NCI-H1694 treated with DMSO at 0.1 percent for 48 hours (cell line): ENCODE data around the gene CLGN.
"Not testable (repeated sequence)": the region's sequence is repeated elsewhere in the genome, so short reads cannot be mapped to it uniquely, and the experiment has no call there.

ENCODE experiments used
- DNase-seq: peaks from one replicate; lab custom pipeline; 2025; lab: John Stamatoyannopoulos, UW

The CLGN gene, protein sequence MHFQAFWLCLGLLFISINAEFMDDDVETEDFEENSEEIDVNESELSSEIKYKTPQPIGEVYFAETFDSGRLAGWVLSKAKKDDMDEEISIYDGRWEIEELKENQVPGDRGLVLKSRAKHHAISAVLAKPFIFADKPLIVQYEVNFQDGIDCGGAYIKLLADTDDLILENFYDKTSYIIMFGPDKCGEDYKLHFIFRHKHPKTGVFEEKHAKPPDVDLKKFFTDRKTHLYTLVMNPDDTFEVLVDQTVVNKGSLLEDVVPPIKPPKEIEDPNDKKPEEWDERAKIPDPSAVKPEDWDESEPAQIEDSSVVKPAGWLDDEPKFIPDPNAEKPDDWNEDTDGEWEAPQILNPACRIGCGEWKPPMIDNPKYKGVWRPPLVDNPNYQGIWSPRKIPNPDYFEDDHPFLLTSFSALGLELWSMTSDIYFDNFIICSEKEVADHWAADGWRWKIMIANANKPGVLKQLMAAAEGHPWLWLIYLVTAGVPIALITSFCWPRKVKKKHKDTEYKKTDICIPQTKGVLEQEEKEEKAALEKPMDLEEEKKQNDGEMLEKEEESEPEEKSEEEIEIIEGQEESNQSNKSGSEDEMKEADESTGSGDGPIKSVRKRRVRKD

DNA sequence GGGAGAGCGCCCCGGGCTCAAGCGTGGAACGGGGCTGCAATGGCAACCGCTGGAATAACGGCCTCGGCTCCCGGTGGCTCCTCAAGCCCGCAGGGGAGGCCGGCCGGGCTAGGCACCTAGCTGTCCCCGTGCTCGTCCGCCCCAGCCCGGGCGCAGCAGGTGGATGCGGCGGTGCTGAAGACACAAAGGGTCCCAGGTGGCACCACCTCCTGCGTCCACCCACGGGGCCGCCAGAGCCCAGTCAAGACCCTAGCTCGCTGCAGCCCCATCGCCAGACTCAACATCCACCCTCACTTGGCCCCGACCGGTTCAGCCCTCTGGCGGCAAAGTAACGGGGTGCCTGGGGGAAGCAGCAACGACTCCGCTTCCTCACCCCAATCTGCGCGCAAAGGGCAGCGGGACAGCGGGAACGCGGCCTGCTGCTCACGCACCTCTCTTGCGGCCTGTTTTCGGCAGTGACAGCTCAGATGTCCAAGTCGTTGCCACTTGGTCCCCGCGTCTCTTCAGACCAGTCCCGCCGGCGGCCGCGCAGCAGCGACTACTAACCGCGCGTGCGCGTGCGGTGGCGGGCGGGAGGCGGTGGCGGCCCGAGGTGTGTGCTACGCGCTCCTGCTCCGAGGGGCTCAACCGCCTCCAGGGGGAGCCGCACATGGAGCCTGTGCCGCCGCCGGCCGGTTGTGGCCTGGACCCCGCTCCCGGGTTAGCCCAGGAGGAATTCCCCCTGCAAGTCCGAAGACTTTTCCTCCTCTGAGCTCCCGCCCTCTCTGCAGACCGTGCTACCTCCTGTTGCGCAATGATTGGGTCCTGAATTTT lies at the start of gene CLGN:
TSS of gene CLGN (minus strand) at position 543 of the 813 bp plus-strand sequence. CDS start 14,570 bp downstream, outside the sequence.
- peak; percentile 66 for DNase-seq

DNA sequence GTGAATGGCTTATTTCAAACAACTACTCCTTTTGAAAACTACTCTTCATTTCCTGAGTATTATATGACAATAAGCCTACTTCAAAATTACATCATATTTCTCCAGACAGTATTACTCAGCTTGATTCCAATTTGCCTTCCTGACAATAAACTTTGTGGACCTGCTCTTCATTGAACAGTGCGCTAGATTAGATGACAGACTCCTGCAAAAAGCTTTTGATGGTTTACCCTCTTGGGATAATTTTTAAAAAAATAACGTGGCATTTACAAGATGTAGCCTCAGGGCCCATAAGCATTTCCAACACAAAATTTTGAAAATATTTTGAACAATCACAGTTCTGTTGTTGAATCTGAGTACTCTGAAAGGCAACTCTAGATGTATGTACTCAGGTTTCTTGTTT lies 44.7 kb upstream of the CLGN start:
- no peak for DNase-seq

DNA sequence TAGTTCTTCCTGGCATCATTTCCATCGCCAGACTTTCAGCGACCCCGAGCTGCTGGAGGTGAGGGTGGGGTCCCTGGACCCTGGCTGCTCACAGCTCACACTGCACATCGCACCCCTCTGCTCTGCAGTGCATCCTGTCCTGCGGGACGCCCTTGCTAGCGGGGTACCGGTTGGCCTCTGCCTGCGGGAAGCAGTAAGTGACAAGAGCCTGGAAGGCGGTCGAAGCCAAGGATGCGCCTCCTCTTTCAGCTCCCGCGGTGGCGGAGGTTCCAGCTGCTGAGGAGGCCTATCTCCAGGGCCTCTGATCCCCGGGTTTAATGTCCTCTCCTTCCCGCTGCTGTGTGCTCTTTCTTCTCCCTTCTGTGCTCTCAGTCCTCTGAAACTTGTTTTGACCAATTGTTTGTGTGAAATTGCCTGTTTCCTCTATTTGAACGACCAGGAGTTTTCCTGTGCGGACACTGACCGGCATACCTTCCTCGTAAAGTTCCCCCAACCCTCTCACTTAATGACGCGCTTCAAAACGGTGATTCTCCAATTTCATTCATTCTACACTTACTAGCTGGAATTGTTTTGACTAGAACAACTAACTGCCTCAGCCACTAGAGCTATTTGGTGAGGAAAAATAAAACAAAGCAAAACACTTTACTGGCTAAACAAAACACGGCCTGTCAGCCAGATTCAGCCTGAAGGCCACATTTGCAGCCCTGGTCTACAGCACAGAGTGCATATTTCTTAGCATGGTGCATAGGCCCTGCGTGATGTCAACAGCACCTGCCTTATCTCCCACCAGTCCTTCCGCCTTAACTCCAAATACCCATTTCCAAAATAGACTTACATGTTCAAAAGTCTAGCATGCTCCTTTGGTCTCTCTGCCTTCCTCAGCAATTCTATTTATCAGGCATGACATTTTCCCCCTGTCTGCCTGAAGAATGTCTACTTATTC lies 42.6 kb upstream of the CLGN start:
- DNase-seq, result no peak

DNA sequence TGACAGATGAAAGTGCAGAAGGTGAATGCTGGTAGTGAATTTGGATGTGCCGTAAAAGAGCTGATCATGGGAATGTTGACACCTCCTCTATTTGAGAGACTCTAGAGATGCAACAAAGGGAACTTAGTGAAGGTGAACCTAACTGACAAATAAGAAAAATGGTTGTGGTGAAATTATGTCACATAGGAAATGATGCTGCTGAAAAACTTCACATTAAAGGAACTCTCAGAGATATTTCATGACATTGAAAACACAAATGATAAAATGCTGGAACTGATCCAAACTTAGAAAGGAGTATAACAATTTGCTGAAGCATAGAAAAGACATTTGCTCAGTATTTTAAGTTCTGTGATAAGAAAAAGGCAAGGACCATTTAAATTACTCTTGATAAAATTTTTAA lies 38.7 kb upstream of the CLGN start:
- DNase-seq, result no peak

DNA sequence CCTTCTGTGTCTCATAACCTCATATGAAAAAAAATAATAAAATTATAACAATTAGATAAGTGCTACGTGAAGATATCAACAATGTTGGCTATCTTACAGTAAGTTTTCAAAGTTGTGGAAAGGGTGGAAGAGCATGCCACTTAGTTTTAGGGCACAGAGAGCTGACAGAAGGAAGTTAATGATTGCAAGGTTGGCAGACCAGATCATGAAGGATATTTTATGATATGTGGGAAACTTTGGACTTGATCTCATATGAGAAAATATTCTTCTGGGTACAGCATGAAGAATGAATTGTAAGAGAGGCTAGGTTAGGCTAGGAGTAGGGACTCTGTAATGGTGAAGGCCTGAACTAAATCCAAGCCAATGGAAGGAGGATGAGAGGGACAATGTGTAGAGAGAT lies 36.2 kb upstream of the CLGN start:
- DNase-seq, result no peak

DNA sequence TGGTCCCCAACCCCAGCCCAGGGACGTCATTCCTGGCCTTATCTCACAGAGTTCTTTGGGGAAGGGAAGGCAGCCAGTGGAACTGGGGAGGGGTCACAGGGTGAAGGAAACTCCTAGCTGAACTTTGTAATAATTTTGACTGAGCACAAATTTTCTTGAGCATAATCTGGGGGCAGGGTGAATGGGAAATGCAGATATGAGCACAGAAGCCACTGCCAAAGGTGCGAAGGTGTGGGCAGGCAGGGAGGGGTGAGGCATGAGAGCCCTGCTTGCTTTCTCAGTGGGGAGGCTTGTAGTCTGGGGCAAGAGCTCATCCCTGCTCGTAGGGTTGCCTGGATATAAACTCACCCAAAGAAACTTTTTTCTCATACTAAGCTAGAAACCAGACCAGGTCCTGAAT lies 35.7 kb upstream of the CLGN start:
- DNase-seq, result no peak

DNA sequence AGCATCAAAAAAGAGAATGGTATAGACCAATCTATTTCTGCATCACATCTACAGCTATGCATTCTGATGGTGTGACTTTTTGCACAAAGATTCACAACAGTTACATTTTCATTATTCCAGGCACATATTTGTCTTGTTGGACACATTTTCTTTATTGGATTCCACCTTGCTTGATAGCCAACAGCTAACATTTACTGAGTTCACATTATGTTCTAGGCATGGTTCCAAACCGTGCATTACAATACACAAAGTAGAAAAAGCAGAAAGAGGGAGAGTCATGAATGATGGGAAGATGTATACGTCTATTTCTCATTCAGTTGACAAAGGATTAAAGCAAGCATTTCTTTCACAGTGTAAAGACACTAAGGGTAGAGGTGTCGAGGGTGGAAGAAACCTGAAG lies 22.9 kb upstream of the CLGN start:
- DNase-seq, result no peak

DNA sequence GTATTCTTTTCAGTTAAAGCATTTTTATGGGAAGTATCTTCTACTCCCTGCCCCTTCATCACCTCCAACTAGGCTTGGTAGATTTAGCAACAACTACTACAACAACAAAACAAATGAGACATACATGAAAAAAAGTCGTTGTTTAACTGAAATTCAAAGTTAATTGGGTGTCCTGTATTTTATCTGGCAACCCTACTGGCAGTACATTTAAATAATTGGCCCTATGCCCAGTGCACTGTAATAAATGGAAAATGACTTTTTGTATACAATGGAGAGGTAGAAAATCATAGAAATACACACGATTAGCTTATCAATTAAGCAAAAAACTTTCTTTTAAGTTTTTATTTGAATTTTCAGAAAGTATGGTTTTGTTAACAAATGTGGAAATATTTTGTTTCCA lies 21.4 kb upstream of the CLGN start:
- no peak for DNase-seq

DNA sequence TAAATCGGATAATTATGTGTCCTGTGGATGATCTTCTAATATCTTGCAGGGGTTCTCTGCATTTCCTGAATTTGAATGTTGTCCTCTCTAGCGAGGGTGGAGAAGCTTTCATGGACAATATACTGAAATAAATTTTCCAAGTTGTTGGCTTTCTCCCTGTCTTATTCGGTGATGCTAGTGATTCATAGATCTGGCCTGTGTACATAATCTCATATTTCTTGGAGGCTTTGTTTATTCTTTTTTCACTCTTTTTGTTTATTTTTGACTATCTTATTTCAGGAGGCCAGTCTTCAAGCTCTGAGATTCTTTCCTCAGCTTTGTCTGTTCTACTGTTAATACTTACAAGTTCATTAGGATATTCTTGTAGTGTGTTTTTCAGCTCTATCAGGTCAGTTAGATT lies 20.7 kb upstream of the CLGN start:
- no peak for DNase-seq

DNA sequence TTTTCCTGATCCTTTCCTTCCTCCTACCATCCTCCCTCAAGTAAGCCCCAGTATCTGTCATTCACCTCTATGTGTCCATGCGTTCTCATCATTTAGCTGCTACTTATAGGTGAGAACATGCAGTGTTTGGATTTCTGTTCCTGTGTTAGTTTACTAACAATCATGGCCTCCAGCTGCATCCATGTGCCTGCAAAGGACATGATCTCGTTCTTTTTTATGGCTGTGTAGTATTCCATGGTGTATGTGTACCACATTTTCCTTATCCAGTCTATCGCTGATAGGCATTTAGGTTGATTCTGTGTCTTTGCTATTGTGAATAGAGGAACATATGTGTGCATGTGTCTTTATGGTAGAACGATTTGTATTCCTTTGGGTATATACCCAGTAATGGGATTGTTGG lies 16.9 kb upstream of the CLGN start:
- not testable (repeated sequence) for DNase-seq

DNA sequence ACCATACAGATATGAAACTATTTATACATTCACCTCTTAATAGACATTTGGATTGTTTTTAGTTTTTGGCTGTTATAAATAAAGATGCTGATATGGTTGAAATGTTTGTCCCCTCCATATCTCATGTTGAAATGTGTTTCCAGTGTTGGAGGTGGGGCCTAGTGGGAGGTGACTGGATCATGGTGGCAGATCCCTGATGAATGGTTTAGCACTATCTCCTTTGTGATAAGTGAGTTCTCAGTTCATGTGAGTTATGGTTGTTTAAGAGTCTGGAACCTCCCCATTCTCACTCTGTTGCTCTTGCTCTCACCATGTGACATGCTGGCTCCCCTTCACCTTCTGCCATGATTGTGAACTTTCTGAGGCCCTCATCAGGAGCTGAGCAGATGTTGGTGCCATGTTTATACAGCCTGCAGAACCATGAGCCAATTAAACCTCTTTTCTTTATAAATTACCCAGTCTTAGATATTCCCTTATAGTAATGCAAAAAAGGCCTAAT lies 12.2 kb upstream of the CLGN start:
- no peak for DNase-seq

DNA sequence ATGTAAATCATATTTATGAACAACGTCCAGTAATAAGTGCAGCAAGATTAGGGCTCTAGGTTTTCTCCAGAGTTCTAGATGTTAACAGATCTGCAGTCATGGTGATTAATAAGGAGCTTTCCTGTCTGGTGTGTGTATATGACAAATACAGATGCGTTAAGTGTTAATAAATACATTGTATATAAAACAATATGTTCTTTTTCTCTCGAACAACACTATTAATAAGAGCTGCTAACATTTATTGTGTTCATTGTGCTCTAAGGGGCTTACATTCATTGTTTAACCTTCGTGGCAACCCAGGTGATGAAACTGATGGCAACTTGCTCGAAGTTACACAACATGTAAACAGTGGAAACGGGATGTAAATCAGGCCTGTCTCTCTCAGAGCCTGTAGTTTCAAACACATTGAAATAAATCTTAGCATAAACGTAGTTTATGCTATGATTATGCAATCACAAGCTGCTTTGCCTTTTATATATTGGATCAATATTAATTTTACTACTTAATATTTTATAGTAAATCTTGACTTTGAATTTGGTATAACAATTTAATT lies 547 bp upstream of the CLGN start:
- no peak for DNase-seq

DNA sequence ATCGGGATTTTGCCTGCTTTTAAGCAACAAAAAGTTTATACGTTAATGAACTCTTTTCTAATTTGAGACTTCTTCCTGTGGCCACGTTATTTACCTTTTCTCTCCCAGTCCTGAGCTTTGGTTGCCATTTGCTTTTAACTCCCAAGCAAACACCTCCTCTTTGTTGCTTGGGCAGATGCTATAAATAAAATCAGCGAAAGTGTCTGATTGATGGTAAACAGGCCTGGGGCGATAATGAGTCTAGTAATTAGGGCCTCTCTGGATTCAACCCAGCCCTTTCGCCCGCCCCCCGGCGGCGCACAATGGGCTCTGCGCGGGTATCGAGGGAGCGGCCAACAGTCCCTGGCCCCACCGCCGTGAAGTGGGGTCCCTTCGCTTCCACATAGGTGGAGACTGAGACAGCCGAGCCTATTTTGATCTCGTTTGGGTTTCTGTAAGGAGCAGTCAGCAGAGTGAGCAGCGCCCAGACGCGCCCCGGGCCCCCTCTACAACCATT lies 790 bp downstream of the CLGN start:
- peak; percentile 51 for DNase-seq

DNA sequence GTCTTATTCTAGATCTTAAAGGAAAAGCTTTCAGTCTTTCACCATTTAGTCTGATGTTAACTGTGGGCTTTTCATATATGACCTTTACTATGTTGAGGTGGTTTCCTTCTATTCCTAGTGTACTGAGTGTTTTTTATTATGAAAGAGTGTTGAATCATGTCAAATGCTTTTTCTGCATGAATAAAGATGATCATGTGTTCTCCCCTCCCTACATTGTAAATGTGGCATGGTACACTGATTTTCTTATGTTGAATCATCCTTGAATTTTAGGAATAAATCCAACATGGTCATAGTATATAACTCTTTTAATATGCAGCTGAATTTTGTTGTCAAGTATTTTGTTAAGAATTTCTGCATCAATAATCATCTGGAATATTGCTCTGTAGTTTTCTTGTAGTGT lies 4.3 kb downstream of the CLGN start:
- DNase-seq, result no peak

DNA sequence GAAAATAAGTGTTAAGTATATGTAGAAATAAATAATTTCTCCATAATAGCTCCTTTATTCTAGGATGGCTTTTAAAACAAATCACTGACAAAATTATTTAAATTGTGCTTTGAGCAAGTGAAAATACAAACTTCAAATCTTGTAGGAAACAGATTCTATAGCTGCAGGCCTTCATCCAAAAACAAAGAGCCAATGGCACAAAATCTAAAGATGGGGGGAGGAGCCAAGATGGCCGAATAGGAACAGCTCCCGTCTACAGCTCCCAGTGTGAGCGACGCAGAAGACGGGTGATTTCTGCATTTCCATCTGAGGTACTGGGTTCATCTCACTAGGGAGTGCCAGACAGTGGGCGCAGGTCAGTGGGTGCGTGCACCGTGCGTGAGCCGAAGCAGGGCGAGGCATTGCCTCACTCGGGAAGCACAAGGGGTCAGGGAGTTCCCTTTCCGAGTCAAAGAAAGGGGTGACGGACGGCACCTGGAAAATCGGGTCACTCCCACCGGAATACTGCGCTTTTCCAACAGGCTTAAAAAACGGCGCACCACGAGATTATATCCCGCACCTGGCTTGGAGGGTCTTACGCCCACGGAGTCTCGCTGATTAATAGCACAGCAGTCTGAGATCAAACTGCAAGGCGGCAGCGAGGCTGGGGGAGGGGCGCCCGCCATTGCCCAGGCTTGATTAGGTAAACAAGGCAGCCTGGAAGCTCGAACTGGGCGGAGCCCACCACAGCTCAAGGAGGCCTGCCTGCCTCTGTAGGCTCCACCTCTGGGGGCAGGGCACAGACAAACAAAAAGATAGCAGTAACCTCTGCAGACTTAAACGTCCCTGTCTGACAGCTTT lies 14.1 kb downstream of the CLGN start:
- DNase-seq, result not testable (repeated sequence)

DNA sequence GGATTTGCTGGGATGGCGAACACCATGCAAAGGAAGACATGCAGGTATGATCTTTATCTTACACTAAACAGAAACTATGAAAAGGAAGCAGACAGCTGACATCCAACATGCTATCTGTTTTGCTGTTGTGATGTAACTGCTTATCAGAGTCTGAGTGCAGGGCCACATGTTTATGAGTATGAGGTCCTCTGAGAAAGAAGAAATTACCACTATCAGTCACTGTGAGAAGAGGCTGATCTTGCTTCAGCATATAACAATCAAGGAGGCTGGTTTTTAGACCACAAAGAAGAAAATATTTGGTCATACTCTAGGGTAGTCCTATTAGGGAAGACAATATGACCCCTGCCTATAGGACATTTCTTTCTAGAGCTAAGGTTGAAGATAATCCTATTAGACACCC lies 18.5 kb downstream of the CLGN start:
- DNase-seq, result no peak

DNA sequence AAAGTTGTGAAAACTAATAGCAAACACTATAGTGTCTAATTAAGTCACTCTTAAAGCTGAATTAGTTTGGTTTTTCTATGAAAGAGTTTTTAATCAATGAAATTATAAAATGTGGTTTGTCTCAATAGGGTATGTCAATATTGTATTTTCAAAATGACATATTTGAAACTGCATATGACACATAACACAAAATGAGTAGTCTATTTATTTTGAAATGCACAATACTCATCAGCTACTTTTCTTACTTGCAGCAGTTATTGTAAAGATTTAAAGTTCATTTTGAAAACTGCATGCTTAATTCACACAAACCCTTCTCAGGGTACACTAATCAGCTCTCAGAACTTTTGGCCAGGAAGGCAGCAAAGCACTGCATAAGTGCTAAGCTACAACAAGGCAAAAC lies 21.2 kb downstream of the CLGN start:
- no peak for DNase-seq

DNA sequence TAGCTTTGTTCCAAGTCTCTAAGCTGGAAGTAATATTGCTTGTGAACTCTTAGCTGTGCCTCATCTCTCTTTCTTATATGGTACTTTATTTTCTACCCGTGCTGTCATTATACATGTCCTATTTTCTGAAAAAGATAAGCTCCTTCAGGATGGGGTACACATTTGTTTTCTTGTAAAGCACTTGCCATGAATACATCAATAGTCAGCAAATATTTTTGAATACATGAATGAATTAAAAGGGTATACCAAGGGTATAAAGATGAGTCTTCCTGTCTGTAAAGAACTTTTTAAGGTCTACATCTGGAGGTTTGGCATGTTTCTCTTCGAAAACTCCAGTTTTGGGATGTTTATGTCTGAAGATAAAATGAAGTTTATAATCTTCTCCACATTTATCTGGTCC lies 27.3 kb downstream of the CLGN start:
- no peak for DNase-seq

DNA sequence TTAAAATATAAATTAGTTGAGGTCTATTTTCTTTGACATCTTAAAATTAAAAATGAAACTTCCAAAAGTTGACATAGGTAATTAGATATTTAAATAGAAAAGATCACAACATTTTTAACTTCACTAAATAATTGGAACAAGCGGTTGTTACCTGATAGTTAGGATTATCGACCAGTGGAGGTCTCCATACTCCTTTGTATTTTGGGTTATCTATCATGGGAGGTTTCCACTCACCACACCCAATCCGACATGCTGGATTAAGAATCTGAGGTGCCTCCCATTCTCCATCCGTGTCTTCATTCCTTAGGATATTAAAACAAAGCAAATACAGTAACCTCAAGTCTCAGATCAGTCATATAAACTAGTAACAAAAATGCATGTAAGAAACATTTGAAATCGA lies 31.8 kb downstream of the CLGN start:
- no peak for DNase-seq

DNA sequence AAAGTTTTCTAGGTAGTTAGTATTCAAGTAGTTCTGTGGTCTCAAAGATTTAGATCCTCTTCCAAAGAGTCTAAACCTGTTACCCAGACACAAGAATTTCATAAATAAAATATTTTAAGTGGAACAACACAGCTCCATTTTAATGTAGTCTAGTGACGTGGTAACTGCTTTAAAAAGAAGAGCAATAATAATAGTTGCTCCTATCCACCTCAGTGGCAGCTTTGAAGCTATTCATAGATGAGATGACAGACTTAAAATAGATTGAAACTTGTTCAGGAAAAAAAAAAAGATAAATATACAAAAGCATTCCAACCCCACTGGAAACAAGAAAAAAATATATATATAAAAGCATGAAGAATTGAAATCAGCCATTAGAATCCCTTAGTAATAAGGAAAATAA lies 39.4 kb downstream of the CLGN start:
- no peak for DNase-seq
